Embryonic facial prominence (tissue), 1 donor: Measurements from ENCODE around the gene HNRNPAB.

Experiments
- DNase-seq: peaks from one replicate; pipeline ENCODE4 v3.0.0-alpha.2; 2016; ENCODE audit errors: extremely low spot score

Gene HNRNPAB

DNA sequence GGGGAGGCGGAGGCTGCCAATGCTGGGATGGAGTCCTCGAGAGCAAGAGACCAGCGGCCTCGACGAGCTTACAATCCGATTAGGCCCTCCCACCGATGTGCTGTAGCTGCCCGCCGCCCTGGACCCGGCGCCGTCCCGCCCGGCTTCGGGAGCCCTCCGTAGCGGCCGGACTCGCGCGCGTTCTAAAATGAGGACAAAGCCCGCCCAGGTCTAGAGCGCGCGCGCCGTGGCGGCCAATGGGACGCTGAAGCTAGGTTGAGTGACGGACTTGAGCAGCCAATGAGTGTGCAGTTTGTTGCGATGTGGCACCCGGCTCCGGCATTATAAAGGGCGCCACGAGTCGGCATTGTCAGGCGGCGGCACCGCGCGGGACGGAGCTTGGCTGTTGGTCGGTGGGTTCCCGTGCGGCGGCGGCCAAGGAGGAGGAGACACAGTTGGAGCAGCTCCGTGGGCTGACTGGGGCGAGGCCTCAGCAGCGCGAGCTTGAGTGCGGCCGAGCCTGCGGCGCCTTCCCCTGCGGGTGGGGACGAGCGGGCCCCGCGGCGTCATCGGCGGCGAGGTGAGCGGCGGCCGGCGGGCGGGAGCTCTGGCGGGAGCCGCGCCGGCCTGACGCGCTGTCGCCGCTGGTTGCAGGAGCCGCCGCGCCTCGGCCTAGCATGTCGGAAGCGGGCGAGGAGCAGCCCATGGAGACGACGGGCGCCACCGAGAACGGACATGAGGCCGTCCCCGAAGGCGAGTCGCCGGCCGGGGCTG is at the start of gene HNRNPAB:
TSS of gene HNRNPAB (plus strand) at position 352 of the 753 bp plus-strand sequence. CDS start at position 657, 305 bp downstream.
- peak; percentile 93 for DNase-seq

DNA sequence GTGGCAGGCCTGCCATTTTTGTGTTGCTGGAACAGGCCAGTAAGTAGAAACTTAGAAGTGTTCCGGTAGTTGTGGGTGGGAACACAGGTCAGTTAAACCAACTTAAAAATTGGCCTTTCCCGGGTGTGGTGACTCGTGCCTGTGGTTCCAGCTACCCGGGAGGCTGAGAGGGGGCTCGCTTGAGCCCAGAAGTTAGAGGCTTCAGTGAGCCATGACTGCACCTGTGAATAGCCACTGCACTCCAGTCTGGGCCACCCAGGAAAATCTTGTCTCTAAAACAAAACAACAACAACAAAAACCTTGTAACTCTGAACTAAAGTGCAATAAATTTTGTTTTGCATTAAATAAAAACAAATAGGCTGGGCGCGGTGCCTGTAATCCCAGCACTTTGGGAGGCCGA is 49.3 kb upstream of the HNRNPAB start:
- DNase-seq: no peak

DNA sequence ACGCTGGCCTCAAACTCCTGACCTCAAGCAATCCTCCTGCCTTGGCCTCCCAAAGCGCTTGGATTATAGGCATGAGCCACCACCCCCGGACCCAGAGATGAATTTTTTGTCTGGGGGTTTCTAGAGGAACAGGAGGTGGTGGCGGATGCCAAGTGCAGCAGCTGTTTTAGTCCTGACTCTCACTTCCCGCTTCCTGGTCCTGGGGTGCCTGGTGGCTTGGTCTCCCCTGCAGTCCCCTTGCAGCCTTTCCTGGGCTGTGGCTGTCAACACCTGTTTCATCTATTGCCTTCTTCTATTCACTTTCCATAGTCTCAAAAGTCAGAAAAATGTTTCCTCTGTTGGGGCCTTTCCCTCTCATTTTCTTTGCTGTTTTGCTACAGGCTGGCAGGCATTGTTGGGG is 44.2 kb upstream of the HNRNPAB start:
- DNase-seq: no peak

DNA sequence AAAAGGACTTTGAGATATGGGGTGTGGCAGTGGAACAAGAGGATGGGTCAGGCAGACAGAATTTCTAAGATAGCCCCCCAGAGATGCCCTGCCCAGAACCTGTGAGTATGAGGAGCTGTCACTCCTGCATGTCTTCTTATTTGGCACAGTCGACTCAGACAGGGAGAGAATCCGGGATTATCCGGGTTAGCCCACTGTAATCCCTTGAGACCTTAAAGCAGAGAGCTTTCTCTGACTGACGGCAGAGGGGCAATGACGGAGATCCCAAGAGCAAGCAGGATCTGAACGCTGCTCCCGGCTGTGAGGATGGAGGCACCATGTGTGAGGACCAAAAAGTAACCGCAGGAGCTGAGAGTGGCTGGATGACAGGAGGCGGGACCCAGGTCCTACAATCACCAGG is 41.9 kb upstream of the HNRNPAB start:
- no peak for DNase-seq

DNA sequence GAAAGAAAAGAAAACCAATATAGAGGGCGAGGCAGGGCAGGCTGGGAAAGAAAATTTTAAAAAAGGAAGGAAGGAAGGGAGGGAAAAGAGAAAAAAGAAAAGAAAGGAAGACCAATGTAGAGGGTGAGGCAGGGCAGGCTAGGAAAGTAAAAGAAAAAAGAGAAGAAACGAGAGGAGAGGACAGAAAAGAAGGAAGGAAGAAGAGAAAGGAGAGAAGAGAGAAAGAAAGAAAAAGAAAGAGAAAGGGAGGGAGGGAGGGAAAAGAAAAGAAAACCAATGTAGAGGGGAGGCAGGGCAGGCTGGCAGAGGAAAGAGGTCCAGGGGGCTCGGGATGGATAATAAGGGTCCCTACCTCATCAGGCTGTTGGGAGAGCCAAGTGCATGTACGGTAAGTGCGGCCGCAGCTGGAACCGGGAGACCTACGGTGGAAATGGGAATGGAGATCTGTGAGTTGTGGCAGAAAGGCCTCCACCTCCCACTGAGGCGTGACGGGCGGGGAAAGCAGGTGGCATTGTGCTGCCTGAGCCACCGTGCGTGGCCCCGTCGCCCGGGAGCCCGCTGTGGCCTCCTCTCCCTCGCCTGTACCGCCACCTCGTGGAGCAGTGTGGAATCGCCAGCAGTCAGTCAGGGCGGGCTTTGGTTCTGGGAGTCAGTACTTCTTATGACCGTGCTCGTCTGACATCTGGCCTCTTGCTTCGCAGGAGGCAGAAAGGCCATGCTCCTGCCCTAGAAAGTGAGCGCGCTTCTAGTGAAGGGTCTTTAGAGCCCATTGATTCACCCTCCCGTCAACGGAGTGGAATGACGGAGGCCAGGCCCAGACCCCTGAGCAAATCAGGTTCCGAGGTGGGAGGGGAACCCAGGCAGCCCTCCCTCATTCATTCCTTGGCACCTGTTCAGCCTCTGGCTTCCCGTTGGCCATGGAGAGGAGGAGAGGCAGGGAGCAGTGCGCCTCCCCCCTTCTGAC is 40.3 kb upstream of the HNRNPAB start:
- DNase-seq: no peak

DNA sequence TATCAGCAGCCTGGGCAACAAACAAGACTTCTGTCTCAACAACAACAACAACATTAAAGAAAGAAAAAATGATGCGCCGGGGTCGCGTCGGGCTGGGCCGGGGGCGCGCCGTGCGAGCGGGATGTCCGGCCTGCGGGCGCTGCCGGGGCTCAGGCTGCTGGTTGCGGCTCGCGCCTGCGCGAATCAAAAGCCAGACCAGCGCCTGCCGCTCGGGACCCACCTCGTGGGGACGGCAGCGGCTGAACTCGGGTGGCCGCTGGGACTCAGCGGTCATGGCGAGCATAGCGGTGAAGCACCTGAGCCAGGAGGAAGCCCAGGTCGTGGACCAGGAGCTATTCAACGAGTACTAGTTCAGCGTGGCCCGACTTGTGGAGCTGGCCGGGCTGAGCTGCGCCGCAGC is 38.8 kb upstream of the HNRNPAB start:
- DNase-seq: no peak

DNA sequence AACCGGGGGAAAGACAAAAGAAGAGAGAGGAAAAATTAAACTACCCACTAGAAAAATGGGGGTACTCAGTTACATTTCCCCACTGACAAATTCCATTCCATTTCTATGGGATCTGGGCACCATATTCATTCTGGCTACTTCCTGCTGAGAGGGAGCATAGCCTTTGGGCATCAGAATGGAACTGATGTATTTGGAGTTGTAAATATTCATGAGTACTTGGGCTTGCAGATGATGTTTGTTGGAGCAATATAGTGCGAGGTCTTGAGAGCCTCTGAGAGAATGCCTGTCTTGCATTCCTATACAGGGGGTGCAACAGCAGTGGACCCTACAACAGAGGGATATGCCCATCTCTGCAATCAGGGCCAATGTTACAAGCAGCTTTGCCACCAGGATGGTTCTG is 33.9 kb upstream of the HNRNPAB start:
- no peak for DNase-seq

DNA sequence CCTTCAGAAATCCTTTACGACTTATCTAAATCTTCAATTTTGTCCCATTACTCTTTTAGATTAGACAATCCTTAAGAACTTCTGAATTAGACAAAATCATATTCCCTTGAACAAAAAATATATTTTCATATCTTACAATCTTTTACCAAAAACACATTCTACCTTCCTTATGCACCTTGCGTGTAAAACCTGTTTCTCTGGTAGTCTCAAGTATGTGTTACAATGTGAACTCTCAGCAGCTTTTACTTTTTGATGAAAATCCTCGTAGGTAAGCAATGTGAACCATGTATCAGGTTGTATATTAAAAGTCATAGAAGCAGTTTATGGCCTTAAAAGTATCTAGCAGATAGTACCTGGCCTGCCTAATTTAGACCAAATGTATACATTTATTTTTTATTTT is 29.9 kb upstream of the HNRNPAB start:
- DNase-seq: no peak

DNA sequence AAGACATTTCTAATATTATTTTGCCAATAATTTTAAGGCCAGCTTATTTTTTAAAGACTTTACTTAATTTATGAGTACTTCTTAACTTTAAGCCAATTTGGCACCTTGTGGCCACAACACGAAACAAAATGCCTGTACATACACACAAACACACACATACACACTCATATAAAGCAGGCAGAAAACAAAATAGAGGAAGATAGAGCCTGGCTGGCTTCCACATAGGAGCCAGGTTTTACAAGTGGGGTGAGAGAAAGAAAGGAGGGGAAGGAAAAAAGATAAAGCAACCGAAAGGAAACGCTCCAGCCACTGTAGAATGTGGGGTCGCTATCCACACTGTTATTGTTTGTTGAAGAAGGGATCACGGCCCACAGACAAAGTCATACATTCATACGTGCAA is 27.5 kb upstream of the HNRNPAB start:
- no peak for DNase-seq

DNA sequence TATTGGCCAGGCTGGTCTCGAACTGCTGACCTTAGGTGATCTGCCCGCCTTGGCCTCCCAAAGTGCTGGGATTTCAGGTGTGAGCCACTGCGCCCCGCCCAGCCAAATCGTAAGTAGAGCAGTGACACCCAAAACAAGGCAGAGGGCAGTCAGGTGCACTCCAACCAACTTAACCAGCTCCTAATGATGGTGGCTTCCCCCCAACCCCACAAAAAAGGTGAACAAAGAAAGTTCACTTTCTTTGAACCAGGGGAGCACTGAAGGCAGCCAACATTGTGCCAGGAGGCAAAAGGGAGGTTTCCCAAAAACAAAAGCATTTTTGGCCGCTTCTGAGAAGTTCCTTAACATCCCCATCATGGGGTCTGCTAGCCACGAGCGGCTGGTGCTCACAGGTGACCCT is 26.8 kb upstream of the HNRNPAB start:
- DNase-seq: no peak

DNA sequence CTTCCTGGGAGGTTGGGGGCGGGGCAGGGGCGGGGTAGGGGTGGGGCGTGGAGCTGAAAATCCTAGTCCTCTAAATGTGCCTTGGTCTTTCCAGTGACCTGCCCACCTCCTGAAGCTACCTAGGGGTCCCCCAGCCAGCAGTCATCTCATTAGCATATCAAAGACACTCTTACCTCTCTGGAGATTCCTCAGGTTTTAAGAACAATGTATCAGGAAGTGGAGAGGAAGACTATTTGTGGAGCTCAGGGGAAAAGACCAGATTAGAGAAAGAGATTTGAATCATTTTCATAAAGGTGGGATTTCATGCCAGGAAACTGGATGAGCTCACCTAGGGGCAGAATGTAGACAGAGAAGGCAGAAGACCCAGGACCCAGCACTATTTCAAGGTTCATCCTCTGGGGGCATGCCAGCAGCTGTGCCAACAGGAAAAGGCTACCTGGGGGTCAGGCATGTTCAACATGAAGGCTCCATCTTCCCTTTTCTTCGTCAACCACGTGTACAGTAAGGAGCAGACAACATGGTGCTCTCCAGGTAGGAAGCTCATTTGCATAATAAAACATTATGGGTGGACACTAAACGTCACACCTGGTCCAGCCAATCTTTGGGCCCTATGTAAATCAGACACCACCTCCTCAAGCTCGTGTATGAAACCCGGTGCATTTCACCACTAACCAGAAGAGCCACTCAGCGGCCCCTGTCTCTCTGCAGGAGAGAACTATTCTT is 24.0 kb upstream of the HNRNPAB start:
- no peak for DNase-seq

DNA sequence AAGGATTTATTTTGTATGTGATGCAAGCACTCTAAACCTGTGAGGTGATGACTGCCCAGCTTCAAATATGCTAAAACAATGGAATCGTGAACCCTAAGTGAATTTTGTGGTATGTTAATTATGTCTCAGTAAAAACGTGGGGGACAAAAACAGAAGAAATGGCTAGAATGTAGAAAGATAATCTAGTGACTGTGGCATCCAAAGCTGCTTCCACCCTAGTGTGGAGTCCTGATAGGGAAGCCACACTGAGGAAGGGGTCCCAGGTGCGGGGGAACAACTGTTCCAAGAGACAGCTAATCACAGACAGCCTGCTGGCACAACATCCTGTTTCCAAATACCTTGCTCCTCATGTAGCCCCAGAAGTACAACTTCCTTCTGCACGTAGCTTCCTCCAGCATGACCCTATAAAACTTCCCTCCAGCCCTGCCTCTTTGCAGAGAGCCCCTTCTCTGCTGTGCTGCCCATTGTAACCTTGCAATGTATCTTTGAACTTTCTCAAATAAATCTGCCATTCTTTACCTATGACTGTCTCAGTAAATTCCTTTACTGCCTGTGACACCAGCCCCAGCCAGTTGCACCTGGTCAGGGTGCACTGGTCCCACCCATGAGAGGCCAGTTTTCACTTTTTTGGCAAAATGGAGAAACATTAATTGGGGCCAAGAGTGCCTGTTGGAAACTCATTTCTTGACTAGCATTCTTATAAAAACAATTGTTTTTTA is 22.0 kb upstream of the HNRNPAB start:
- no peak for DNase-seq

DNA sequence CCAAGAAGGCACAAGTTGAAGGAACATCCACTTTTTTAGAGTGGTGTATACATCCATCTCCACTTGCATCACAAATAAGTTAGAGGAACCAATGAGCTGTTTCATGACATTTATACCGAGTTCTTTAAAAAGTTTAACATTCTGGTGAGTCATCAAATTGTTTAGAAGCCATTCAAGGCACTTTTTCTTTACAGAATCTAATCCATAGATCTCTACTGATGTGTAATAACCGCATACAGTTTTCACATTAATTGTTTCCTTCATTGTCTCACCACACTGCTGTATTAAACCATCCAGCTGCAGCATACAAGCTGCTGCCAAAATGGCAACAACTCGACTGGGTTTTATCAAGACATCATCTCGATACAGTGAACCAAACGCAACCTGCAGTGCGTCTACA is 17.9 kb upstream of the HNRNPAB start:
- DNase-seq: no peak

DNA sequence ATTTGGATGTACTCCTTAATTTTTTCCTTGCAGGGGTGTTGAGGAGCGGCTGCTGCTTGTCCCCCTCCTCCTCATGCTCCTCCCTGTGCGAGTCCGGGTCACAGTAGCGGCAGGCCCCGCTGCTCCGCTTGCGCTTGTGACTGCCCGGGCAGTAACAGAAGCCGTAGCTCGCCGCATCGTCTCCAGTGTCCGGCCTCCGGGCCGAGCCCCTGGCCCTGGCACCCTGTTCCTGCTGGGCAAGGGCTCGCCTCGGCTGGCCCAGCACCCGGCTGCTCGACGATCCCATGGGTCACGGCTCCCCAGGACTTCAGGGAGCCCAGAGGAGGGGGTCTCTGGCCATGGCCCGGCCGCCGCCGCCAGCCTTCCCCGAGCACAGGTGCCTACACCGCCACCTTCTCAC is 17.3 kb upstream of the HNRNPAB start, which contains the start of gene GMCL2:
TSS of gene GMCL2 (minus strand) at position 358 of the 400 bp plus-strand sequence. CDS start at position 286, 72 bp downstream.
- no peak for DNase-seq

DNA sequence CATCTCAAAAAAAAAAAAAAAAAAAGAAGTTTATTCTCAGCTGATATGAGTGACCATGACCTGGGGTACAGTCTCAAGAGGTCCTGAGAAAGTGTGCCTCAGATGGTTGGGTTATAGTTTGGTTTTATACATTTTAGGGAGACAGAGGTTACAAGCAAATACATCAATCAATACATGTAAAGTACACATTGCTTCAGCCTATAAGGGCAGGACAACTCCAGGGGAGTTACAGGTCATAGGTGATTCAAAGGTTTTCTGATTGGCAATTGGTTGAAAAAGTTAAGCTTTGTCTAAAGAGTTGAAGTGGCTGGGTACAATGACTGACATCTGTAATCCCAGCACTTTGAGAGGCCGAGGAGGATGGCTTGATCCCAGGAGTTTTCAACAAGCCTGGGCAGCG is 14.9 kb upstream of the HNRNPAB start:
- DNase-seq: no peak

DNA sequence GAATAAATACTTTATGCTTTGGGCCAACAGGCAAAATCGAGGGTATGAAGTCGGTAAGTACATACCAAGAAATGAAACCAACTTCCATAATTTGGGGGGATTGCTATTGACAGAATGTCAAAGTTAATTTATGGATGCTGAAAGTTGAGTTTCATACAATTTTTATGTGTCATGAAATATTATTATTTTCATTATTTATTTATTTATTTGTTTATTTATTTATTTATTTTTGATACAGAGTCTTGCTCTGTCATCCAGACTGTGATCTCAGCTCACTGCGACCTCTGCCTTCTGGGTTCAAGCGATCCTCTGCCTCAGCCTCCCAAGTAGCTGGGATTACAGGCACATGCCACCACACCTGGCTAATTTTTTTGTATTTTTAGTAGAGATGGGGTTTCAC is 12.7 kb upstream of the HNRNPAB start:
- no peak for DNase-seq

DNA sequence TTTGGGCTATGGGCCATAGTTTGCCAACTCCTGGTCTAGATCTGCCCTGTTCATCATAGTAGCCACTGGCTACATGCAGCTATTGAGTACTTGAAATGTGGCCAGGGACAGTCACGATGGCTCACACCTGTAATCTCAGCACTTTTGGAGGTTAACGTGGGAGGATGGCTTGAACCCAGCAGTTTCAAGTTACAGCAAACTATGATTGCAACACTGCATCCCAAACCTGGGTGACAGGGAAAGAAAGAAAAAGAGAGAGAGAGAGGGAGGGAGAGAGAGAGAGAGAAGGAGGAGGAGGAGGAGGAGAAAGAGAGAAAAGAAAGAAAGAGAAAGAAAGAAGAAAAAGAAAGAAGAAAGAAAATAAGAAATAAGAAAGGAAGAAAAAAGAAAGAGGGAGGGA is 12.1 kb upstream of the HNRNPAB start:
- no peak for DNase-seq

DNA sequence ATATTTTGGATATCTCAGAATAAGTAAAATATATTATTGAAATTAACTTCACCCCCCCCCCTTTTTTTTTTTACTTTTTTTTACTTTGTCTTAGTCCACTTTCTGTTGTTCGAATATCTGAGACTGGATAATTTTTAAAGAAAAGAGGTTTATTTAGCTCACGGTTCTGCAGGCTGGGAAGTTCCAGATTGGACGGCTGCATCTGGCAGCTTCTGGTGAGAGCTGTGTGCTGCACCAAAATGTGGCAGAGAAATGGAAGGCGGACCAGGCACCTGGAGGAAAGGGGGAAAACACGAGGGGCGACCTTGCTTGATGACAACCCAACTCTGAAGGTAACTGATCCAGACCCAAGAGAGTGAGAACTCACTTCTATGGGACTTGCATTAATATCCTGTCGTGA is 11.5 kb upstream of the HNRNPAB start:
- no peak for DNase-seq

DNA sequence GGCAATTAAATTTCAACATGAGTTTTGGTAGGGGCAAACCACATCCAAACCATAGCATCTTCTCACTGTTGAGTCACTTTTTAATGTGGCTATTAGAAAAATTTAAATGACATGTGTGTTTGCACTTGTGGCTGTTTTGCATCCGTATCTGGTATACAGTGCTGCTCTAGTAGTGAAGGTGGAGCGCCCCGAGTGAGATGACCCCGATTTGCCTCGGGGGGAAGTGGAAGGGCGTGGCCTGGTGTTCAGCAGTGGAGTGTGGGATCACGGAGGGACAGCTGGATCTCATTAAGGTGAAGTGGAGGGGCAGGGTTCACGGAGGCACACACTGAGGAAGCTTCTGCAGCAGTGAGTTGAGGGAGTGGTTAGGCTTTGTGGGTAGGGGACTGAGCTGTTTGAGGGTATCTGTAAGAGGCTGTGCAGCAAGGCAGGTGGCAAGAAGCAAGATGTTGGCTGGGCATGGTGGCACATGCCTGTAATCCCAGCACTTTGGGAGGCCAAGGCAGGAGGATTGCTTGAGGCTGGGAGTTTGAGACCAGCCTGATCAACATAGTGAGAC is 11.0 kb upstream of the HNRNPAB start:
- no peak for DNase-seq

DNA sequence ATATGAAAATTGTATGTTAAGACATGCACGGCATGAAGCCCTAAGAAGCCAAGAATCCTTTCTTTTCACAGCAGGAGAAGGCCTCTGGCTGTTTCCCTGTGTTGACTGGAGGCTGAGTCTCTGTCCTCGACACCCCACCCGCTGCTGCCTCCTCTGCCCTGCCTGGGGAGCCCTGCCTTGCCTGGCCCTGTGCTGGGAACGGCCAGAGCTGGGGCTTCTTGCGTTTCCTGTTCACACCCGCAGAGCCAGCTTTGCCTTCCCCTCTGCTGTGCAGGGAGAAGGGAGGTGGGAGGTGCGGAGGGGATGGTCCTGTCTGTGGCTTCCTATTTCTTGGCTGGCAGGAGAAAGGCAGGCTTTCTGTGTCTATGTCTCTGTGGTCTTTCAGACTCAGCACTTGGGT is 10.3 kb upstream of the HNRNPAB start:
- no peak for DNase-seq

DNA sequence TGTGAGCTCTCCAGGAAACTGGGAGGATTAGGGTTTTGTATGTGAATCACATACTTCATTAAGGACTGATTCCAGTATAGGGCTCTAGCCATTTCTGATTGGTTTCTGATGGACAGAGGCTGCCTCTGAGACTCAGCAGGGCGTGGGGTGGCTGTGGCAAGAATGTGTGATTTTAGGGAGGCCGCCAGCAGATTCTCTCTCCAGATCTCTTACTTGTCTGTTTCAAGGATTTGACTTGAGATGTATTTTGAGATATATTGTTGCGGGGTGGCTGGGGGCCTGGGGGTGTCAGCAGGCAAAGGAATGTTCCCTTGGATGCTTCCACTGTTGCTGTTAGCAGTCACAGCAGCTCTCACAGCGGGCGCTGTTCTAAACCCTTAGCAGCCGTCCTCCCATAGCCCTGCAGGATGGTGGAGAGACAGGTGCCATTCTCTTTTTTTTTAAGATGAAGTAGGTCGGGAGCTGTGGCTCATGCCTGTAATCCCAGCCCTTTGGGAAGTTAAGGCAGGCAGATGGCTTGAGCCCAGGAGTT is 8.0 kb upstream of the HNRNPAB start:
- no peak for DNase-seq
